BE2C (cell line): Measurements from ENCODE around the gene KRTAP5-5.
"Not testable (repeated sequence)": the region's sequence is repeated elsewhere in the genome, so short reads cannot be mapped to it uniquely, and the experiment has no call there.

ENCODE experiments used
- DNase-seq: peaks from one replicate; pipeline ENCODE4 v3.0.0-alpha.2; 2020
- H3K27me3 ChIP-seq: fragments of 250-450 bp; sonication (Bioruptor Pico); 2 replicates; pipeline ENCODE4 v1.5.1; 2020; ENCODE audit warnings: mild to moderate bottlenecking
- H3K36me3 ChIP-seq: fragments of 250-450 bp; sonication (Bioruptor Pico); 2 replicates; pipeline ENCODE4 v1.5.1; 2020; ENCODE audit warnings: mild to moderate bottlenecking
- H3K4me1 ChIP-seq: fragments of 250-450 bp; sonication (Bioruptor Pico); 2 replicates; pipeline ENCODE4 v1.5.1; 2020
- H3K4me3 ChIP-seq: 2 replicates; pipeline ENCODE4 v1.5.1; 2011; ENCODE audit warnings: low read depth, low read length
- H3K9me3 ChIP-seq: fragments of 250-450 bp; sonication (Bioruptor Pico); 2 replicates; pipeline ENCODE4 v1.5.1; 2020
- TF ChIP-seq, protein P1 (sequence below): IDR thresholded peaks from 2 replicates; pipeline ENCODE4 v1.5.1; 2012; ENCODE audit warnings: mild to moderate bottlenecking, low read depth, low read length

Gene KRTAP5-5

DNA sequence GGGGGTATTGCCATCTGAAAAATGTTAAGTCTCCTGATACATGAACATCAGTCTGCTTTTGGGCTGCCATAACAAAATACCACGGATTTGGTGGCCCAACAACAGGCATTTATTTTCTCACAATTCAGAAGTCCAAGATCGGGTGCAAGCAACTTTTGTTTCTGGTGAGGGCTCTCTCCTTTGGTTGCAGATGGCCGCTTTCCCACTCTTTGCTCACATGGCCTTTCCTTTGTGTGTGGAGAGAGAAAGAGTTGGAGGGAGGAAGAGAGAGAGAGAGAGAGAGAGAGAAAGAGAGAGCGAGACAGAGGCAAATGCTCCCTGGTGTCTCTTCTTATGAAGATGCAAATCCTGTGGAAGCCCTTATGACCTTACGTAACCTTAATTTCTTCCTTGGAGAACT lies 28.9 kb upstream of the KRTAP5-5 start:
- TF ChIP-seq, protein P1, sequence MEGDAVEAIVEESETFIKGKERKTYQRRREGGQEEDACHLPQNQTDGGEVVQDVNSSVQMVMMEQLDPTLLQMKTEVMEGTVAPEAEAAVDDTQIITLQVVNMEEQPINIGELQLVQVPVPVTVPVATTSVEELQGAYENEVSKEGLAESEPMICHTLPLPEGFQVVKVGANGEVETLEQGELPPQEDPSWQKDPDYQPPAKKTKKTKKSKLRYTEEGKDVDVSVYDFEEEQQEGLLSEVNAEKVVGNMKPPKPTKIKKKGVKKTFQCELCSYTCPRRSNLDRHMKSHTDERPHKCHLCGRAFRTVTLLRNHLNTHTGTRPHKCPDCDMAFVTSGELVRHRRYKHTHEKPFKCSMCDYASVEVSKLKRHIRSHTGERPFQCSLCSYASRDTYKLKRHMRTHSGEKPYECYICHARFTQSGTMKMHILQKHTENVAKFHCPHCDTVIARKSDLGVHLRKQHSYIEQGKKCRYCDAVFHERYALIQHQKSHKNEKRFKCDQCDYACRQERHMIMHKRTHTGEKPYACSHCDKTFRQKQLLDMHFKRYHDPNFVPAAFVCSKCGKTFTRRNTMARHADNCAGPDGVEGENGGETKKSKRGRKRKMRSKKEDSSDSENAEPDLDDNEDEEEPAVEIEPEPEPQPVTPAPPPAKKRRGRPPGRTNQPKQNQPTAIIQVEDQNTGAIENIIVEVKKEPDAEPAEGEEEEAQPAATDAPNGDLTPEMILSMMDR = no peak
- Histone ChIP-seq H3K27me3 (no peaks in the 10 kb centered on the region), H3K36me3 (no peaks in the 10 kb centered on the region), H3K4me3 (no peak overlapping the region), H3K9me3 (no peaks in the 10 kb centered on the region), H3K4me1 (no peaks in the 10 kb centered on the region)
- DNase-seq = no peak

- not testable (repeated sequence) for H3K36me3 ChIP-seq, H3K27me3 ChIP-seq, H3K4me1 ChIP-seq, H3K9me3 ChIP-seq, H3K4me3 ChIP-seq, DNase-seq
Observed at GRCh38 chr11:1601663-1602062, 27.9 kb upstream of the KRTAP5-5 start.

GRCh38 chr11:1603629-1604028 lies 25.9 kb upstream of the KRTAP5-5 start:
- no peaks in the 10 kb centered on the region for H3K27me3 ChIP-seq
- no peaks in the 10 kb centered on the region for H3K36me3 ChIP-seq
- H3K4me1 ChIP-seq = no peaks in the 10 kb centered on the region
- no peak for DNase-seq
- TF ChIP-seq, protein P1 = no peak
- no peaks in the 10 kb centered on the region for H3K9me3 ChIP-seq
- H3K4me3 ChIP-seq = no peak overlapping the region

DNA sequence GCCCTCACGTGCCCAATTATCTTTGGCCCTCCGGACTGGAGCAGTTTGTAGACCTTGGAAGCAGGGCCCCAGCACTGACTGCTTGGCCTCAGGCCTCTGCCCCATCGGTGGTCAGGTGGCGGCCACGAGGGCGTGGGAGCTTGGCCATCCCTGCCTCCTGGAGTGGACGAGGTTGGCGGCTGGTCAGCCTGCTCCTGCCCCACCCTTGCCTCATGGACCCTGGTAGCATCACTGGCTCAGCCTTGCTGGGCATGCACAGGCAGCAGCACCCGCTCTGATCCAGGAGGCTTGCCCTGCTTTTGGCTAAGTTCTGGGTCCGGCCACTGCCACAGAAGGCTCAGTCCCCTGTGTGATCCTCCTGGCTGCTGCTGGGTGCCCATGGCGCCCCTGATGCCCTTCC lies 25.4 kb upstream of the KRTAP5-5 start:
- H3K4me3 ChIP-seq = no peak overlapping the region
- no peaks in the 10 kb centered on the region for H3K9me3 ChIP-seq
- no peaks in the 10 kb centered on the region for H3K27me3 ChIP-seq
- no peaks in the 10 kb centered on the region for H3K36me3 ChIP-seq
- no peak for DNase-seq
- TF ChIP-seq, protein P1 = no peak
- no peaks in the 10 kb centered on the region for H3K4me1 ChIP-seq

GRCh38 chr11:1604711-1605110 lies 24.9 kb upstream of the KRTAP5-5 start:
- no peaks in the 10 kb centered on the region for H3K27me3 ChIP-seq
- H3K36me3 ChIP-seq = no peaks in the 10 kb centered on the region
- H3K4me1 ChIP-seq = no peaks in the 10 kb centered on the region
- H3K4me3 ChIP-seq = no peak overlapping the region
- DNase-seq = no peak
- TF ChIP-seq, protein P1 = no peak
- no peaks in the 10 kb centered on the region for H3K9me3 ChIP-seq

DNA sequence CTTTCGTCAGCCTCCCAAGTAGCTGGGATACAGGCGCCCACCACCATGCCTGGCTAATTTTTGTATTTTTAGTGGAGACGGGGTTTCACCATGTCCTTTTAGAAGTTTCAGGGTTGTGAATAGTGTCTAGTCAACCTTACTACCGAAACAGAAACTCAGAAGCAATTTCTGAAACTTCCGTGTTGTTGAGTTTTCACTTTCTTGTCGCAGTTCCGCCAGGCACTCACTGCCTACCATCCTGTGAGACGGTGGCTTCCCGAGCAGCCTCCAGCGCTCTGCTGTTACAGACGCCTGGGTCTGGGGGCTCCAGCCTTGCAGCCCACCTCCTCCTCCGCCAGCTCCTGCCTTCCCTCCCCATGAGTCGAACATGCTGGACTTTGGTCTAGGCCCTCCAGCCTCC lies 23.7 kb upstream of the KRTAP5-5 start:
- H3K9me3 ChIP-seq, H3K36me3 ChIP-seq, DNase-seq, H3K4me1 ChIP-seq, H3K4me3 ChIP-seq, H3K27me3 ChIP-seq: not testable (repeated sequence)

GRCh38 chr11:1607156-1607845 lies 22.3 kb upstream of the KRTAP5-5 start:
- not testable (repeated sequence) for H3K36me3 ChIP-seq, H3K27me3 ChIP-seq, H3K4me3 ChIP-seq, H3K4me1 ChIP-seq, DNase-seq, H3K9me3 ChIP-seq

GRCh38 chr11:1607901-1608300 lies 21.7 kb upstream of the KRTAP5-5 start:
- DNase-seq, H3K4me3 ChIP-seq, H3K9me3 ChIP-seq: not testable (repeated sequence)

More at GRCh38 chr11:1607901-1608300, 21.7 kb upstream of the KRTAP5-5 start:
- not testable (repeated sequence) for H3K4me1 ChIP-seq, H3K27me3 ChIP-seq, H3K36me3 ChIP-seq
